ENCODE results near the gene AREL1.
"Not testable (repeated sequence)": the region's sequence is repeated elsewhere in the genome, so short reads cannot be mapped to it uniquely, and the experiment has no call there.

AREL1 gene, protein sequence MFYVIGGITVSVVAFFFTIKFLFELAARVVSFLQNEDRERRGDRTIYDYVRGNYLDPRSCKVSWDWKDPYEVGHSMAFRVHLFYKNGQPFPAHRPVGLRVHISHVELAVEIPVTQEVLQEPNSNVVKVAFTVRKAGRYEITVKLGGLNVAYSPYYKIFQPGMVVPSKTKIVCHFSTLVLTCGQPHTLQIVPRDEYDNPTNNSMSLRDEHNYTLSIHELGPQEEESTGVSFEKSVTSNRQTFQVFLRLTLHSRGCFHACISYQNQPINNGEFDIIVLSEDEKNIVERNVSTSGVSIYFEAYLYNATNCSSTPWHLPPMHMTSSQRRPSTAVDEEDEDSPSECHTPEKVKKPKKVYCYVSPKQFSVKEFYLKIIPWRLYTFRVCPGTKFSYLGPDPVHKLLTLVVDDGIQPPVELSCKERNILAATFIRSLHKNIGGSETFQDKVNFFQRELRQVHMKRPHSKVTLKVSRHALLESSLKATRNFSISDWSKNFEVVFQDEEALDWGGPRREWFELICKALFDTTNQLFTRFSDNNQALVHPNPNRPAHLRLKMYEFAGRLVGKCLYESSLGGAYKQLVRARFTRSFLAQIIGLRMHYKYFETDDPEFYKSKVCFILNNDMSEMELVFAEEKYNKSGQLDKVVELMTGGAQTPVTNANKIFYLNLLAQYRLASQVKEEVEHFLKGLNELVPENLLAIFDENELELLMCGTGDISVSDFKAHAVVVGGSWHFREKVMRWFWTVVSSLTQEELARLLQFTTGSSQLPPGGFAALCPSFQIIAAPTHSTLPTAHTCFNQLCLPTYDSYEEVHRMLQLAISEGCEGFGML

DNA sequence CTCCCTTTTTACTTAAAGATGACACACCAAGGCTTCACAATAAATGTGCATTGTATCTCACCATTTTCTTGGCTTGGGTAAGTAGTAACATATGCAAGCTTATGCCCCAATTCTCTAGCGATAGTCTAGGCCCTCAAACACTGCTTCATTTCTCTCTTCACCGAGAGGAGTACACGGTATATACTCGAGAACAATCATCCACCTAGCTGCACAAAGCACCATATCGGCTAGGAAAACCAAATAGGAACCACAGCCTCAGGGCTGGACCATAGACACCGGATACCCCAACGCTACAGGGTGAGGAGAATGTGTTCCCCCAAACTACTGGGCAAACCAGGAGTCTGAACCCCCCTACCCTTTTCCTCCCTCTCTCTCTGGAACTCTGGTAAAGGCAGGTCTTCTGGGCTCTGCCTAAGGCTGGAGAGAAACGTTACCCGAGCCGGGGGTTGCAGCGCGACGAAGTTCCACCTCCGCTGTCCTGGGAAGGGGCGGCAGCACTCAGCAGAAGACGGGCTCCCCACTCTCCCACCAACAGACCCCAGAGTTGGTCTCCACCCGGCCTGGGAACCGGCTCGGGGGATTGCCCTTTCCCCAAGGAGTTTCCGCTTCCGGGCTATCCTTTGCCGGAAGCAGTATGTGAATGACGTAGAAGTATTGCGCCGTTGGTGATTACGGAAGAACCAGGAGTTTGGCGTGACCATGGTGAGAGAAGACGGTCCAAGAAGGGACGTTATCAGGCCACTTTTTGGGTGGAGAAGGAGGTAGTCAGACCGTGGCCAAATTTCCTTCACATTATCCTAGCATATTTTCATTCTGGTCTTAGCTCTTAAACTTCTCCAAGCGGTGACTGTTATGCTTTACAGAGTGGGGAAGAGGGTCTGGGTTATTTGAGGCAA lies at the start of gene AREL1, which contains the start of gene FCF1:
Gene AREL1 (minus strand): TSS at position 582 of the 896 bp plus-strand sequence. CDS start 27,465 bp downstream, outside the sequence.
Gene FCF1 (plus strand): TSS at position 646 of the 896 bp plus-strand sequence. CDS start 54 bp downstream, at position 700.
- DNase-seq: no peak

DNA sequence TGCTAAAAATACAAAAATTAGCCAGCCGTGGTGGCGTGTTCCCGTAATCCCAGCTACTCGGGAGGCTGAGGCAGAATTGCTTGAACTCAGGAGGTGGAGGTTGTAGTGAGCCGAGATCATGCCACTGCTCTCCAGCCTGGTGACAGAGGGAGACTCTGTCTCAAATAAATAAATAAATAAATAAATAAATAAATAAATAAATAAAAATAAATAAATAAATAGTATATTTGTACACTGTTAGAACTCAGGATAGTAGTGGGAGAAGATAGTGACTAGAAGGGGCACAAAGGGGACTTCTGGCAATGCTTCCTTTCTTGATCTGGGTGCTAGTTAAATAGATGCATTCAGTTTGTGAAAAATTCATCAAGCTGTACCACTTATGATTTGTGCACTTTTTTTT lies 45.6 kb upstream of the AREL1 start:
- not testable (repeated sequence) for DNase-seq

DNA sequence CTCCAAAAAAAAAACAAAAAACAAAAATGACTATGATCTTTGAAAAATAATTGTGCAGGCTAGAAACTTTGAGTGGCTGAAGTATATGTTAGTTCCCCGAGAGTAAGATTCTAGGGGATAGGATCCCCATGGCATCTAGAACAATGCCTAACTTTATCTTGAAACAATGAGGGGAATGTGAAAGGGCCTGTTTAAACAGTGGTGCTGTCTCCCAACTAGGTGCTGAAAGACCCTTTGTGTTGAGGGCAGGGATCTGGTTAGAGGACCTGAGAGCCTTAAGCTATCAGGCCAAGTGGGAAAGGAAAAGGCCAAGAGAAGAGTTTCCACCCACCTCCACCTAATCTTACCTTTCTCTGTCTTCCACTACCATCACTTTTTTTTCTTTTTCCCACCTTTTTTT lies 43.4 kb upstream of the AREL1 start:
- no peak for DNase-seq

DNA sequence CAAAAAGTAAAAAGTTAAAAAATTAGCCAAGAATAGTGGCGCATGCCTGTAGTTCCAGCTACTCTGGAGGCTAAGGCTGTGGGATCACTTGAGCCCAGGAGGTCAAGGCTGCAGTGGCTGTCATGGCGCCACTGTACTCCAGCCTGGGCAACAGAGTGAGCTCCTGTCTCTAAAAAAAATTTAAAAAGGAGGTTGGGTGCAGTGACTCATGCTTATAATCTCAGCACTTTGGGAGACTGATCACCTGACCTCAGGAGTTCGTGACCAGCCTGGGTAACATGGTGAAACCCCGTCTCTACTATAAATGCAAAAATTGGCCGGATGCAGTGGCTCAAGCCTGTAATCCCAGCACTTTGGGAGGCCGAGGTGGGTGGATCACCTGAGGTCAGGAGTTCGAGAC lies 42.0 kb upstream of the AREL1 start:
- DNase-seq: no peak

DNA sequence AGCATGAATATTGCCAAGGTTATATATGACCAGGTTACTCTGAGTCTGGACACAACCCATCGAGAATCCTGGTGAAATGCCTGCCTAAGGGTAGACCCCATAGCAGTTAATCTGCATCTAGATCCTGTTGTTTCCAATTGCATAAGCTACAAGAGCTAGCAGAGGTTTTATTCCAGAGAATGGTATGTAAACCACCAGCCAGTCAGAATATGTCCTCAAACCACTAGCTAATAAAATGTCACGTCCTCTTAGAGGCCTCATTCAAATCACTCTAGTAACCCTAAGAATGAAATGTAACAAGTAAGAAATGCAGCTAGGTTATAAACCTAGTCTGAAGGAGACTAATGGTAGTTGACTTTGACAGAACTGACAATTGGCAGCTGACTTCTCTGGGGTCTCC lies 41.3 kb upstream of the AREL1 start:
- no peak for DNase-seq

DNA sequence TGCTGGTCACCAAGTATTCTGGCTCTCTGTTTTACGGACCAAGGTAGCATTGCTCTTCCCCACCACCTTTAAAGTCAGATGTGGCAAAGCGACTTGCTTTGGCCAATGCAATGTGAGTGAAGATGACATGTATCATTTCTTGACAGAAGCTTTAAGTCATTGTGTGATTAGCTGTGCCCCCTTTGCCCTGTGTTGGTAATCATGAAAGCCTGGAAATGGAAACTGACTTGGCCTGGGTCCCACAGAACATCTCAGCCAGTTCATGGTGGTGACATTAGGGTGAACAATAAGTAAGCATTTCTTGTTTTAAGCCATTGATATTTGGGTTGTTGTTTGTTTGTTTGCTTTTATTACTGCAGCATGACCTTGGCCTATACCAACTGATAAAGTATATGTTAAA lies 34.4 kb upstream of the AREL1 start:
- DNase-seq: no peak

DNA sequence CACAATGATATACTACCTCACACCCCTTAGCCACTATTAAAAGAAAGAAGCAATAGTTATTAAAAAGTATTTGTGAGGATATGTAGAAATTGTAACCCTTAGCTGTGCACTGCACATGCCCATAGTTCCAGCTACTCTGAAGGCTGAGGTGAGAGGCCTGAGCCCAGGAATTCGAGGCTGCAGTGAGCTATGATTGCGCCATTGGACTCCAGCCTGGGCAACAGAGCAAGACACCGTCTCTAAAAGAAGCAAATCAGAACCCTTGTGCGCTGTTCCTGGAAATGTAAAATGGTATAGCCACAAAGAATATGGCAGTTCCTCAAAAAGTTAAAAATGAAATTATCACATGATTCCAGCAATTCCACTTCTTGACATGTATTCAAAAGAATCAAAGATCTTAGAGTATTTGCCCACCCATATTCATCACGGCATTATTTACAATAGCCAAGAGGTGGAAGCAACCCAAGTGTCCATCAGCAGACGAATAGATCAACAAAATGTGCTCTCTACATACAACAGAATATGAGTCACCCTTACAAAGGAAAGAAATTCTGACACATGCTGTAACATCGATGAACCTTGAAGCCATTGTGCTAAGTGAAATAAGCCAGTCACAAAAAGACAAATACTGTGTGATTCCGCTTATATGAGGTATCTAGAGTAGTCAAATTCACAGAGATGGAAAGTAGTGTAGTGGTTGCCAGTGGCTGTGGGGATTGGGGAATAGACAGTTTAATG lies 26.6 kb upstream of the AREL1 start:
- DNase-seq: no peak

DNA sequence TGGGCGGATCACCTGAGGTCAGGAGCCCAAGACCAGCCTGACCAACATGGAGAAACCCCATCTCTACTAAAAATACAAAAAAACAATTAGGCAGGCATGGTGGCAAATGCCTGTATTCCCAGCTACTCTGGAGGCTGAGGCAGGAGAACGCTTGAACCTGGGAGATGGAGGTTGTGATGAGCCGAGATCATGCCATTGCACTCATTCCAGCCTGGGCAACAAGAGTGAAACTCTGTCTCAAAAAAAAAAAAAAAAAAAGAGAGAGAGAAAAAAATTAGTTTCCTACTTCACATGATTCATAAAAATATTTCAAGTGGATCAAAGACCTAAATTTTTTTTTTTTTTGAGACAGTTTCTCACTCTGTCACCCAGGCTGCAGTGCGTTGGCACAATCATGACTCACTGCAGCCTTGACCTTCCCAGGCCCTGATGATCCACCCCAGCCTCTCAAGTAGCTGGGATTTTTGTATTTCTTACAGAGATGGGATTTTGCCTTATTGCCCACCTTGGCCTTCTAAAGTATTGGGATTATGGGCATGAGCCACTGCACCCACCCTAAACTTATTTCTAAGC lies 25.0 kb upstream of the AREL1 start:
- no peak for DNase-seq

DNA sequence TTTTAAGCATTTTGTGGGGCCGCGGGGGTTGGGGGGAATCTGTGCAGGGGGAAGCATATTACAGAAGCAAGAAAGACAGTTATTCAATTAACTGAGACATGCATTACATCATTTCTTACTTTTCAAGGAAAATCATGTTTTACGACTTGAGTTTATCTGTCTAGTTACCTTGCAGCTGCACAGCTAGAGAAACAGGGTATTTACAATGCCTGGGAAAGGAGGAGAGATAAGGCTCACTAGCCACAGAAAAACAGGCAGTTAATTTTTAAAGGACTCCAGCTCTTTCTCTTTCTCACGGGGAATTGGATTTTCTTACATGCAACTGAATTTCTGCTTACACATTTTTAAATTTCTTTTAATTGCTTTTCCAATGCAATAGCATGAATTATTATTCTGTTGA lies 22.2 kb upstream of the AREL1 start:
- no peak for DNase-seq

DNA sequence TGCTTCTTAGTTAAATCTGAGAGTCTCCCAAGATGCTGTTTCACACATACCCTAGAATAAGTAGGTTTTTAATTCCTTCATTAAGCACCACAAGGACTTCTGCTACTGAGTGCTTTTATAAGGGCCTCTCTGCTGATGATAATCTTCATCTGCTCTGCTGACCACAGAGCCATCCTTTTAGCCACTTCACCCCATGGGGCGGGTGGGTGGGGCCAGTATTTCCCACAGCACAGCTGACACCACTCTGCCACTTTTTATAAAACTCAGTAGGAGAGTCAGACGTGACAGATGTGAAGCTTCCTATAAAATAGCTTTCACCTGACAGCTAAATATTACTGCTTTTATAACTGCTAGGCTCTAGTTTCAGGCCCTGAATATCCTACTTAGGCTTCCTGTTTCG lies 20.3 kb upstream of the AREL1 start:
- DNase-seq: no peak

DNA sequence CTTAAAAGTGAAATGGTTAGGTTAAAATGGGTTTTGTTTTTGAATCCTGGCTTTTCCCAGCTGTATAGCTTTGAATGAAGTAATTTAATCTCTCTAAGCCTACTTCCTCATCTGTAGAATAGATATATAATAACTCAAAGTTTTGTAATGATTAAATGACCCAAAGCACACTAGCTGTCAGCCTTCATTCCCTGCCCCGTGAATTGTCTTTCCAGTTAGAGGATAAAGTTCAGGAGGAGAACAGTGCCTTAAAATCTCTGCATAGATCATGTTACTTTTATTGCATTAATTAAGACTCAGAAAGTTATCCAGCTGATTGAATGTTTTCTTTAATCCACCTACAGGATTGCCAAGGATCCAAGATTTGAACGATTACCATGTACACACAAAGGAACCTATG lies 19.5 kb upstream of the AREL1 start:
- no peak for DNase-seq

DNA sequence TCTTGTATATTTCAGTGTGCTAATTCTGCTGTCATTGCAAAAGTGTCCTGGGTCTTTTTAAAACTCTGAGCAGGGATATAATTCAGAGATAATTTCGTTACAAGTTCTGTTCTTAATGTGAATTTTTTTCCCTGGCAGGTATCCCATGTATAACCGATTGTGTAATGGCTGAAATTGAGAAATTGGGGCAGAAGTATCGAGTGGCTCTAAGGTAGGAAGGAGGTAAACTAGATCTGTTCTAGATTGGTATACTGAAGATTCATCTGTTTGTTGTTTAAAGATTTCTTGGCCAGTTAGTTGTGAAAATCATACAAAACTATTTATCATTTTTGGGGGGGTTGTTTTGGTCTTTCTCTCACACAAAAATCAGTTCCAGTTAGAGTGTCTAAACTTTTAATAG lies 10.3 kb upstream of the AREL1 start:
- DNase-seq: no peak

DNA sequence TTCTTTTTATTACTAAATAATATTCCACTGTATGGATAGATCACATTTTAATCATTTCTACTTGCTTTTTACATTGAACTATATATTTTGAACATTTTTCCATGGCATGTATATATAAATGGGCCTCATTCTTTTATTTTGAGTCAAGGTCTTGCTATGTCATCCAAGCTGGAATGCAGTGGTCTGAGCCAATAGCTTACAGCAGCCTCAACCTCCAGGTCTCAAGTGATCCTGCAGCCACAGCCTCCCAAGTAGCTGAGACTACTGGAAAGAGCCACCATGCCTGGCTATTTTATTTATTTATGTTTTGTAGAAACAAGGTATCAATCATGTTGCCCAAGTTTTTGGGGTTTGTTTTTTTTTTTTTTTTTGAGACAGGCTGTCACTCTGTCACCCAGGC lies 7.6 kb upstream of the AREL1 start:
- DNase-seq: no peak

DNA sequence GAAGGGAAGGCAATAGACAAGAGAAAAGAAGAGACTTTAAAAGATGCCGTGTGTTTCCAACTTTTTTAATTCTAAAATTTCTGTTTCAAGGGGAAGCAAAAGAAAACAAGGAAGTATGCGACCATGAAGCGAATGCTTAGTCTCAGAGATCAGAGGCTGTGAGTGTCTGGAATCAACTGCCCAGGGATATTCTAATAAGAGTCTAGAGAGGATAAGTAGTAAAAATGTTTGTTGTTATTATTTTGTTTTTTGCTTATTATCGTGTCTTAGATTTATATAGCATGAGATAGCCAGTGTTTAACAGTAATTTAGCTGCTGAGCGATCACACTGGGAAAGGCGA lies 485 bp upstream of the AREL1 start:
- DNase-seq: no peak

DNA sequence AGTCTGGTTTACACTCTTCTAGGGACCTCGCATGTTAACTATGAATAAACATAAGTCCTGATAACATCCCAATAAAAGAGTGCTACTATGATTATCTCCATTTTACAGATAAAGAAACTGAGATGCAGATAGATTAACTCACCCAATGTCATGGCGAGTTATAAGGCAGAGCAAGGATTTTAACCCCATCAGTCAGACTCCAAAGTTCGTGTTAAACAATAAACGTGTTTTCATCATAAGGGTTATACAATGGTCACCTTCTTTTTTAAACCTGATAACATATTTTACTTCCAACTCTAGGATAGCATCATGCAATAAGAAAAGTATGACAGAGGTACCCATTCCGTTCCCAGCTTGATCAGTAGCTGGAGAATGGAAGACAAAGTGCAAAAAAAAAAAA lies 1.2 kb downstream of the AREL1 start:
- no peak for DNase-seq

DNA sequence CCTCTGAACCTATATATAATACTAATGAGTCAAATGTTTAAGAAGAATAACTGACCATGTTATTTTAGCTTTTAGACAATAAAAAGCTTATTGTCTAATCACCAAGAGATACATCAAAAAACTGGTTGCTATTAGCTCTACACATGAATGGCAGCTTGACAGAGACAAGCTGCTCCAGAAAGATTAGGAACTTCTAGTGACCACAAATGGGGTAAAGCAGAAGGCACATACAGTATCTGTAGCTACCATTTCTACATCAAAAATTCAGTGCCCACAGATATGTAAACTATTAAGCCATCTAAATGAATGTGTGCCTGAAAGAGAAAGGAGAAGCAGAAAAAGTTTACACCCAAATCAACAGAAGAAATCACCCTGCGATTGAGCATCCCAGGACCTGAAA lies 2.4 kb downstream of the AREL1 start:
- no peak for DNase-seq

DNA sequence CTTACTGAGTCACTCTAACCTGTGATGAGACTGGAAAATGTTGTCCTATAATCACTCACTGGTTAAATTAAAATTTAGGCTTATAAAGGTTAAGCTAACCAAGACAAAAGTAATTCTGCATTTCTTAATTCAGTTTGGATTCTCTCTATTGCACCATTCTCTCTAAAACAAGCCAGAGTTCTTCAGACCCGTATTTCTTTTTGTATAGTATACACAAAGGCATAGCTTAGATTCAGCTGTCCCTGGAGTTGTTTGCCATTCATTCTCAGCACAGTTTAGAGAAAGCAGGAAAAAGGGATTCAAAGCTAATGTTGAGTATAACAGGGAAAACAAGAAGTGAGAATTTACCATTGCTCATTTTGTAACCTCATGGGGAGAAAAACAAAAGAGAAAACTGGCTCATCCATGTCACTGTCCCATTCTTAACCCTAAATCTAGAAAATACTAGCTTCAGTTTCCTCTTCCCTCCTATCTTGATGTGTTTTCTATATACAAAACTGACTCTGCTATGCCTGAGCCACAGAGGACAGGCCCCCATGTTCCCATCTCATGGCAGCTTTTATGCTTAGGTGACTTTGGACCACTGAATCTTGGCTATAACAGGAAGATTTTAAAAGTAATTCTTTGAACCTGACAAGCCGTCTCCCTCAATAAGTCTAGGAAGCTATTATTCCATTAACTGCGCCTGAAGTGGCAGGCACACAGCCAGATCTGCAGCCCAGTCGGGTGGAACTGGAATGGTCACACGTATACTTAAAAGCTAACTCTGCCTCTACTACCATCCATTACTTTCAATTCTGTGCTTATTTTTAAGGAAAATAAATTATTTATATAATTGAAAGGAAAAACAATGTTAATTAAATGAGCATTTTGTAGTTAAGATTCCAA lies 7.0 kb downstream of the AREL1 start:
- DNase-seq: no peak

DNA sequence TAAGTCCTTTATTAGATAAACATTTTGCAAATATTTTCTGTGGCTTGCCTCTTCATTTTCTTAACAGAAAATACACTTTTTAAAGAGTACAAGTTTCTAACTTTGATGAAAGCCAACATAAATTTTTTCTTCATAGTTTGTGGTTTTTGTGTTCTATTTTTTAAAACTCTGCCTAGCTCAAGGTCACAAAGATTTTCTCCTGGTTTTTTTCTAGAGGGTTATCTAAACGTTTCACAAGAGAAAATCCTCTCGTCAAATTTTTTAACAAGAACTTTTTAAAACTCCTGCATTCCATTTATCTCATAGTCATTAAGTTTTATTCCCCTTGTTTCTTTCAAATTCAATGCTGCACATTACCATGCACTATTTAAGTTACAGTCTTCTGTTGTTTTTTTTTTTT lies 8.2 kb downstream of the AREL1 start:
- DNase-seq: no peak

DNA sequence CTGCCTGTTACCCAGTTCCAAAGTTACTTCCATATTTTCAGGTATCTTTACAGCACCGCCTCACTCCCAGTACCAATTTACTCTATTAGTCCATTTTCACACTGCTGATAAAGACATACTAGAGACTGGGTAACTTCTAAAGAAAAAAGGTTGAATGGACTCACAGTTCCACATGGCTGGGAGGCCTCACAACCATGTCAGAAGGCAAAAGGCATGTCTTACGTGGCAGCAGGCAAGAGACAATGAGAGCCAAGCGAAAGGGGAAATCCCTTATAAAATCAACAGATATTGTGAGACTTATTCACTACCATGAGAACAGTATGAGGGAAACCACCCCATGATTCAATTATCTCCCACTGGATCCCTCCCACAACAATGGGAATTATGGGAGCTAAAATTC lies 9.8 kb downstream of the AREL1 start:
- no peak for DNase-seq

DNA sequence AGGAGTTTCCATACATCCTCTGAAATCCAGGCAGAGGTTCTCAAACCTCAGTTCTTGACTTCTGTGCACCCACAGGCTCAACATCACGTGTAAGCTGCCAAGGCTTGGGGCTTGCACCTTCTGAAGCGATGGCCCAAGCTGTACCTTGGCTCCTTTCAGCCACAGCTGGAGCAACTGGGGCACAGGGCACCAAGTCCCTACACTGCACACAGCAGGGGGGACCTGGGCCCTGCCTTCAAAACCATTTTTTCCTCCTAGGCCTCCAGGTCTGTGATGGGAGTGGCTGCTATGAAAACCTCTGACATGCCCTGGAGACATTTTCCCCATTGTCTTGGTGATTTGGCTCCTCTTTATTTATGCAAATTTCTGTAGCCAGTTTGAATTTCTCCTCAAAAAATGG lies 10.6 kb downstream of the AREL1 start:
- no peak for DNase-seq

DNA sequence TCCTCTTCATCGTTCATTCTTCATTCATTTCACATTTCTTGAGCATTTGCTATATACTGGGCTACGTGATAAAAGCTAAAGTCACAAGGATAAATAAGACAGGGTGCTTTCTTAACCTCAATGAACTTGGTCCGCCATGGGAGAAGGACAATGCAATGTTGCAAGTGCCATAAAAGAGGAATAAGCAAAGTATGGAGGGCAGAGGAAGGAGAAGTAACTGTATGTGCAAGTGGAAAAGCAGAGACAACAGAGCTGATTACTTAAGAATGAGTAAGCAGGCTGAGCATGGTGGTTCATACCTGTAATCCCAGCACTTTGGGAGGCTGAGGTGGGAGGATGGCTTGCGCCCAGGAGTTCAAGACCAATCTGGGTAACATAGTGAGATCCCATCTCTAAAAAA lies 14.4 kb downstream of the AREL1 start:
- no peak for DNase-seq
